NB4 (cell line): ENCODE results near the gene XRCC1.

Experiments
- DNase-seq: peaks from one replicate; pipeline ENCODE4 v3.0.0; 2010; ENCODE audit warnings: low read depth
- H3K4me3 ChIP-seq: one replicate; pipeline ENCODE4 v1.5.1; 2011; ENCODE audit warnings: mild to moderate bottlenecking, low read depth, low read length, moderate library complexity
- CTCF ChIP-seq: IDR thresholded peaks from one replicate; pipeline ENCODE4 v1.5.1; 2012; ENCODE audit warnings: low read depth, low read length
- MYC ChIP-seq: IDR thresholded peaks from 2 replicates; pipeline ENCODE4 v1.6.1; 2011; ENCODE audit warnings: low read depth, low read length
- POLR2A ChIP-seq: IDR thresholded peaks from 2 replicates; pipeline ENCODE4 v1.6.1; 2011; ENCODE audit warnings: mild to moderate bottlenecking; ENCODE audit not compliant: insufficient read length; ENCODE audit errors: extremely low read depth
- TF ChIP-seq, protein P1 (sequence below): IDR thresholded peaks from 2 replicates; pipeline ENCODE4 v1.6.1; 2011; ENCODE audit warnings: low read depth, low read length

Gene XRCC1

DNA sequence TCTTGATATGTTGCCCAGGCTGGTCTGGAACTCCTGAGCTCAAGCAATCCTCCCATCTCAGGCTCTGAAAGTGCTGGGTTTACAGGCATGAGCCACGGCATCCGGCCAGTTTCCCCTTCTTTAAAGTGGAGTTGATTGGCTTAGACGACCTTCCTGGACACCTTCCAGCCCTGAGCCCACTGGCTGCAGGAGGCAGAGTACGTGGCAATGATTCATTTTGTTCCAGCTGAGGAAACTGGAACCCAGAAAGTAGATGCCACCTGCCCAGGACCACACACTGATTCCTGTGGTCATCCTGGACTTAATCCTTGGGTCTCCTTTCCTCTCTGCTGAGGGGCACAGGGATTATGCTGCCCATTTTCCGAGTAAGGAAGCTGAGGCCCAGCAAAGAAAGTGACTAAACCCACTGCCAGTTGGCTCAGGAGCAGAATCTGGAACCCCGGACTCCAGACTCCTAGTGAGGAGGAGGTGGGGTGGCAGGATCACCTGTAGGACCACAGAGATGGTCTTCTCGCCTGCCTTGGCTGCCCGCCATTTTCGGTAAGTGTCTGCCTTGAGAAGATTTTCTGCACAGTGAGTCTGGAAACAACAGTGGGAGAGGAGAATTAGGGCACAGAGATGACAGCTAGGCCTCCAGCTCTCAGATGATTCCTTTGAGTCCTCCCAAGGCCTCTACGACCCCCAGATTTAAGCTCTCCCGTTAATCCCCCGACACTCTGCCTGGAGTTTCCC lies 737 bp downstream of the XRCC1 start:
- DNase-seq: no peak
- H3K4me3 ChIP-seq: peak overlapping the region; percentile 96
- TF ChIP-seq MYC: no peak
- TF ChIP-seq CTCF: no peak
- TF ChIP-seq, protein P1, sequence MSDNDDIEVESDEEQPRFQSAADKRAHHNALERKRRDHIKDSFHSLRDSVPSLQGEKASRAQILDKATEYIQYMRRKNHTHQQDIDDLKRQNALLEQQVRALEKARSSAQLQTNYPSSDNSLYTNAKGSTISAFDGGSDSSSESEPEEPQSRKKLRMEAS: no peak
- no peak for TF ChIP-seq POLR2A

DNA sequence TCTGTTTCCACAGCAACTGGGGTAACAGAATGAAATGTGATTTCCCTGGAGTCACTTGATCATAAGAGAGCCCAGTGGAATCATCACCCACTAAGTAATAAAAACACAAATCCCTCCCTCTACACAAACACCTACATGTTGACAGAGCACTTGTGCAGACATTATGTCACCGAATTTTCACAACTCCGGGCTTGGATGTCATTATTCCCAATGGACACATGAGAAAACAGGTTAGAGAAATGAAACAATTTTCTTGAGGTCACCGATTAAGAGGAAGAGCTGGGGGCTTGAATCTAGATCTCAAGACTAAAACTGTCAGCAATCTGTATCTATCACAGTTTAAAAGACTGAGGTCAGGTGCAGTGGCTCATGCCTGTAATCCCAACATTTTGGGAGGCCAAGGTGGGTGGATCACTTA lies 3.1 kb downstream of the XRCC1 start:
- no peak for TF ChIP-seq MYC
- no peak for TF ChIP-seq CTCF
- TF ChIP-seq, protein P1: no peak
- TF ChIP-seq POLR2A: no peak
- DNase-seq: no peak
- H3K4me3 ChIP-seq: no peak overlapping the region

GRCh38 chr19:43570174-43570791 lies 5.0 kb downstream of the XRCC1 start:
- no peak for DNase-seq
- no peak overlapping the region for H3K4me3 ChIP-seq
- TF ChIP-seq POLR2A: no peak
- TF ChIP-seq CTCF: no peak
- TF ChIP-seq, protein P1: no peak

GRCh38 chr19:43569657-43570056 lies 5.7 kb downstream of the XRCC1 start:
- no peak overlapping the region for H3K4me3 ChIP-seq
- DNase-seq: no peak
- no peak for TF ChIP-seq POLR2A
- no peak for TF ChIP-seq MYC
- TF ChIP-seq, protein P1: no peak
- TF ChIP-seq CTCF: no peak

GRCh38 chr19:43564800-43565199 lies 10.5 kb downstream of the XRCC1 start:
- TF ChIP-seq MYC (no peak), POLR2A (no peak), CTCF (no peak)
- TF ChIP-seq, protein P1: no peak
- H3K4me3 ChIP-seq: no peak overlapping the region
- no peak for DNase-seq
